Smooth muscle cell (in vitro differentiated cells): ENCODE measurements around the gene CHI3L2. TPM values are rescaled to one million over a fixed set of nuclear protein-coding genes. Genes with fewer than 3 reads are reported as not detected.
A peak's percentile ranks its signal among the peaks of the same experiment; 100 is the strongest.

Experiments used
- DNase-seq: peaks from one replicate; lab custom pipeline; 2025; ENCODE audit not compliant: unreplicated experiment; lab: John Stamatoyannopoulos, UW
- H2AFZ ChIP-seq: fragments of 200-600 bp; sonication (generic); 2 replicates; pipeline ENCODE4 v1.6.0; 2016; ENCODE audit warnings: antibody characterized with exemption, low read depth, mild to moderate bottlenecking
- H3F3A ChIP-seq: fragments of 200-600 bp; sonication (generic); 2 replicates; pipeline ENCODE4 v1.6.0; 2017; ENCODE audit warnings: antibody characterized with exemption, low read depth
- H3K27ac ChIP-seq: fragments of 200-600 bp; sonication (generic); 2 replicates; pipeline ENCODE4 v1.5.1; 2016; ENCODE audit warnings: low read depth, mild to moderate bottlenecking
- H3K27me3 ChIP-seq: fragments of 200-600 bp; sonication (generic); 2 replicates; pipeline ENCODE4 v1.6.1; 2016; ENCODE audit warnings: low read depth, mild to moderate bottlenecking
- H3K36me3 ChIP-seq: fragments of 200-600 bp; sonication (generic); 2 replicates; pipeline ENCODE4 v1.5.1; 2016; ENCODE audit warnings: low read depth
- H3K4me1 ChIP-seq: fragments of 200-600 bp; sonication (generic); 2 replicates; pipeline ENCODE4 v1.5.1; 2016; ENCODE audit warnings: low read depth
- H3K4me2 ChIP-seq: fragments of 200-600 bp; sonication (generic); 2 replicates; pipeline ENCODE4 v1.6.0; 2016; ENCODE audit warnings: mild to moderate bottlenecking
- H3K4me3 ChIP-seq: fragments of 200-600 bp; sonication (generic); 2 replicates; pipeline ENCODE4 v1.5.1; 2016; ENCODE audit warnings: mild to moderate bottlenecking
- H3K79me2 ChIP-seq: fragments of 200-600 bp; sonication (generic); 2 replicates; pipeline ENCODE4 v1.6.0; 2016; ENCODE audit warnings: low read depth, mild to moderate bottlenecking
- H3K9ac ChIP-seq: fragments of 200-600 bp; sonication (generic); 2 replicates; pipeline ENCODE4 v1.6.0; 2016; ENCODE audit warnings: low read depth
- H3K9me3 ChIP-seq: fragments of 200-600 bp; sonication (generic); replicated peaks from 2 replicates; pipeline ENCODE4 v1.5.1; 2016; ENCODE audit warnings: low read depth
- H4K20me1 ChIP-seq: fragments of 200-600 bp; sonication (generic); 2 replicates; pipeline ENCODE4 v1.6.0; 2016; ENCODE audit warnings: low read depth
- CTCF ChIP-seq: fragments of 200-600 bp; sonication (generic); IDR thresholded peaks from 2 replicates; pipeline ENCODE4 v1.5.1; 2017; ENCODE audit warnings: borderline replicate concordance, mild to moderate bottlenecking, antibody characterized with exemption; ENCODE audit not compliant: insufficient read depth, poor library complexity, severe bottlenecking
- WGBS: methylation state at CpG from one replicate; pipeline ENCODE4 v1.1.7; 2016; ENCODE audit warnings: low lambda C conversion rate; 5-methylcytosine and 5-hydroxymethylcytosine counted together
- polyA plus RNA-seq: library from polyadenylated mRNA; unstranded; fragments of >200 nt; fragmentation: Nextera tagmentation; extraction: Ambion mirVana; gene quantifications from 2 replicates; pipeline ENCODE4 v1.2.1, GENCODE V29; 2016
- total RNA-seq: library from RNA; depleted of rRNA; stranded (reverse); fragments of >200 nt; gene quantifications from 2 replicates; pipeline ENCODE4 v1.2.3, GENCODE V29; 2014

The CHI3L2 gene
- total and polyA plus RNA-seq, 2 experiments from 2014 or later = 0.54 to 2.0 TPM

DNA sequence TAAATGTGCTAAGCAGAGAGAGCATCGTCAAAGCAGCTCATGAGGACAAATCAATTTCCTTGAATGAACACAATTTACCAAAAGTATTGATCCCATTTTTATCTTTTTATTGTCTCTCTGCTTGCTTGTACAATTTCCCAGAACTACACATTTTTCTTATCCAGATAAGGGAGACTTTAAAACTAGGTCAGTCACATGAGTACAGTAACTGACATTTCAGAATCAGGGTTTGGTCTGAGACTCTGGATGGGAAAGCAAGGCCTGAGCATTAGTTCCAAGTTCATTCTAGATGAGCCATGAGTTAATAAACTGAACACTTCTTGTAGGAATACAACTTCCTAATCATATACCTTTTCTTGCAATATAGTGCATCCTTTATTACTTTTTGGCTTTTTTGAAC lies 15.6 kb upstream of the CHI3L2 start:
- no peak overlapping the region for H3K27ac ChIP-seq
- no peak for DNase-seq
- no peak overlapping the region for H3K4me2 ChIP-seq
- H3K27me3 ChIP-seq = no peaks in the 10 kb centered on the region
- no peak for TF ChIP-seq CTCF
- no peaks in the 10 kb centered on the region for H4K20me1 ChIP-seq
- no peaks in the 10 kb centered on the region for H3K9me3 ChIP-seq
- H3K79me2 ChIP-seq = no peaks in the 10 kb centered on the region
- no peaks in the 10 kb centered on the region for H3K36me3 ChIP-seq
- H3F3A ChIP-seq = peaks cover 4% of the 10 kb centered on the region
- H2AFZ ChIP-seq = no peak overlapping the region
- 90% methylated on average over 1 of the region's 1 CpG for WGBS
- H3K4me1 ChIP-seq = peaks cover 13% of the 10 kb centered on the region
- no peak overlapping the region for H3K9ac ChIP-seq
- no peak overlapping the region for H3K4me3 ChIP-seq

DNA sequence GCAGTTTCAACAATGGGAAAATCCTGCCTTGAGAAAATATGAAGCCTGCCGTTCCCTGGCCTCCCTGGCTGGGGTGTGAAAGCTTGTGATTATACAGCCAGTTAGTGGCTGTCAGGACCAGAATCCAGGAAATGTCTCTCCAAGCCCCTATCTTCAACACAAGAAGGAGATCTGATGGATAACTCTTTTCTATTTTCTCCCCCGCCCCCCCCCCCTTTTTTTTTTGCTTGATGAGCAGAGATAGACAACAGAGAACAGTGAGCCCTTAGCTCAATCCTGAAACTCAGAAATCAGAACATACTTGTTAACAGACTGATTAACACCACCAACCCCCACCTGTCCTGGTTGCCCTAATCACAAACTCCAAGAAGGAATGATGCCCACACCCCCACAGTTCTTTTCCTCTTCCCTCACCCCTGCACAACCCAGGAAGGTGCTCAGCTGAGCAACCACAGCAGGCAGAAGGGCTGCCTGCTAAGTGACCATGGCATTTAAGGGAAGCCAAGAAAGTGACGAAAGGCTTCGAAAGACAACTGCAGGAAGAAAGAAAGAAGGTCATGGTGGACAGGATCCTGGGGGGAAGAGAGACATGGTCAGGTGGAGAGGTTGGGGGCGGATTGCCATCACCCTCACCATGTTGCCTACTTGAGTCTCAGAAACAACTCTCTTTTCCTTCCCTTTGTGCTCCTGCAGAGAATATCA lies 14.7 kb upstream of the CHI3L2 start:
- Histone ChIP-seq H3K4me1 (peaks cover 13% of the 10 kb centered on the region), H3F3A (peaks cover 4% of the 10 kb centered on the region), H3K27me3 (no peaks in the 10 kb centered on the region), H3K4me2 (no peak overlapping the region), H3K36me3 (no peaks in the 10 kb centered on the region), H2AFZ (peak overlapping the region; percentile 18), H3K79me2 (no peaks in the 10 kb centered on the region), H4K20me1 (no peaks in the 10 kb centered on the region), H3K27ac (no peak overlapping the region), H3K9ac (no peak overlapping the region), H3K4me3 (no peak overlapping the region), H3K9me3 (no peaks in the 10 kb centered on the region)
- no peak for DNase-seq
- TF ChIP-seq CTCF = no peak
- 78% methylated on average over 5 of the region's 5 CpGs for WGBS

GRCh38 chr1:111213412-111213811 lies 14.1 kb upstream of the CHI3L2 start:
- no peaks in the 10 kb centered on the region for H3K79me2 ChIP-seq
- 95% methylated on average over 6 of the region's 6 CpGs for WGBS
- H2AFZ ChIP-seq = peak overlapping the region; percentile 18
- H3K27me3 ChIP-seq = no peaks in the 10 kb centered on the region
- no peak for DNase-seq
- peaks cover 4% of the 10 kb centered on the region for H3F3A ChIP-seq
- no peak overlapping the region for H3K4me2 ChIP-seq
- no peak for TF ChIP-seq CTCF
- H3K9ac ChIP-seq = no peak overlapping the region
- H3K9me3 ChIP-seq = no peaks in the 10 kb centered on the region
- no peaks in the 10 kb centered on the region for H4K20me1 ChIP-seq
- no peak overlapping the region for H3K27ac ChIP-seq
- H3K4me1 ChIP-seq = peaks cover 13% of the 10 kb centered on the region
- no peak overlapping the region for H3K4me3 ChIP-seq
- no peaks in the 10 kb centered on the region for H3K36me3 ChIP-seq
